AG04450 (cell line): ENCODE measurements around the gene CERS6. TPM values are rescaled to one million over a fixed set of nuclear protein-coding genes. Genes with fewer than 3 reads are reported as not detected.
"Not testable (repeated sequence)": the region's sequence is repeated elsewhere in the genome, so short reads cannot be mapped to it uniquely, and the experiment has no call there.

Source experiments
- CTCF ChIA-PET: fragments of 300-600, 350-600 bp; formaldehyde crosslinking; extraction: SDS; loops from one replicate; lab custom pipeline; 2022; ENCODE audit warnings: antibody characterized with exemption, inconsistent platforms; lab: Charles Lee
- POLR2A ChIA-PET: fragments of 350-600 bp; formaldehyde crosslinking; extraction: SDS; loops from one replicate; lab custom pipeline; 2021; ENCODE audit warnings: antibody characterized with exemption, inconsistent platforms; lab: Yijun Ruan, JAX
- DNase-seq: peaks from one replicate; pipeline ENCODE4 v3.0.0-alpha.2; 2011; ENCODE audit warnings: low read depth, low spot score
- H3K27ac ChIP-seq: one replicate; pipeline ENCODE4 v1.5.1; 2012; ENCODE audit warnings: low read depth, low read length, control low read depth
- H3K27me3 ChIP-seq: one replicate; pipeline ENCODE4 v1.6.0; 2012; ENCODE audit warnings: low read length; ENCODE audit not compliant: control insufficient read depth, insufficient read depth
- H3K4me3 ChIP-seq: 2 replicates; pipeline ENCODE4 v1.5.1; 2011; ENCODE audit warnings: mild to moderate bottlenecking, low read depth, low read length, control low read depth
- H3K9me3 ChIP-seq: 2 replicates; pipeline ENCODE4 v1.5.1; 2012; ENCODE audit warnings: low read length; ENCODE audit not compliant: control insufficient read depth, insufficient read depth
- CTCF ChIP-seq: IDR thresholded peaks from 2 replicates; pipeline ENCODE4 v1.5.1; 2011; ENCODE audit warnings: low read depth, low read length, control low read depth, inconsistent platforms
- polyA plus RNA-seq: library from polyadenylated mRNA; depleted of rRNA; stranded (reverse); fragments of >200 nt; gene quantifications from 2 replicates; pipeline ENCODE4 v1.2.3, GENCODE V29; 2011

The CERS6 gene
- polyA plus RNA-seq, 1 experiment: 6.2 TPM

- Histone ChIP-seq H3K9me3 (no peaks in the 10 kb centered on the region), H3K27me3 (no peaks in the 10 kb centered on the region), H3K4me3 (no peak overlapping the region), H3K27ac (no peak overlapping the region)
- ChIA-PET POLR2A (no interaction called here), CTCF (no interaction called here)
- no peak for TF ChIP-seq CTCF
- DNase-seq: no peak
Measured at GRCh38 chr2:168495524-168495923, 39.5 kb downstream of the CERS6 start.

GRCh38 chr2:168496906-168497305, 40.8 kb downstream of the CERS6 start:
- no peak for TF ChIP-seq CTCF
- Histone ChIP-seq H3K9me3 (no peaks in the 10 kb centered on the region), H3K4me3 (no peak overlapping the region), H3K27me3 (no peaks in the 10 kb centered on the region), H3K27ac (no peak overlapping the region)
- no peak for DNase-seq
- POLR2A ChIA-PET: no interaction called here
- CTCF ChIA-PET: no interaction called here

- no peak for TF ChIP-seq CTCF
- CTCF ChIA-PET: no interaction called here
Measured at GRCh38 chr2:168499500-168499899, 43.4 kb downstream of the CERS6 start.

GRCh38 chr2:168500516-168500915, 44.4 kb downstream of the CERS6 start:
- Histone ChIP-seq H3K4me3 (no peak overlapping the region), H3K27ac (no peak overlapping the region), H3K27me3 (no peaks in the 10 kb centered on the region), H3K9me3 (no peaks in the 10 kb centered on the region)
- no peak for TF ChIP-seq CTCF
- ChIA-PET CTCF (no interaction called here), POLR2A (no interaction called here)
- no peak for DNase-seq

More at GRCh38 chr2:168499500-168499899, 43.4 kb downstream of the CERS6 start:
- Histone ChIP-seq H3K27ac (no peak overlapping the region), H3K9me3 (no peaks in the 10 kb centered on the region), H3K27me3 (no peaks in the 10 kb centered on the region), H3K4me3 (no peak overlapping the region)
- POLR2A ChIA-PET: no interaction called here
- no peak for DNase-seq

- no peak overlapping the region for H3K4me3 ChIP-seq
- ChIA-PET CTCF (no interaction called here), POLR2A (no interaction called here)
- H3K27ac ChIP-seq: no peak overlapping the region
- no peaks in the 10 kb centered on the region for H3K9me3 ChIP-seq
- DNase-seq: no peak
- no peaks in the 10 kb centered on the region for H3K27me3 ChIP-seq
- no peak for TF ChIP-seq CTCF
Measured at GRCh38 chr2:168501466-168502065, 45.5 kb downstream of the CERS6 start.

GRCh38 chr2:168502852-168503251, 46.8 kb downstream of the CERS6 start:
- H3K27ac ChIP-seq, H3K4me3 ChIP-seq, POLR2A ChIA-PET, DNase-seq, H3K9me3 ChIP-seq, CTCF ChIA-PET, H3K27me3 ChIP-seq: not testable (repeated sequence)
